Transverse colon (tissue), 4 donors: ENCODE data around the gene ERMARD. TPM values are rescaled to one million over a fixed set of nuclear protein-coding genes. Genes with fewer than 3 reads are reported as not detected.
A peak's percentile ranks its signal among the peaks of the same experiment; 100 is the strongest.

ENCODE experiments used
- DNase-seq: peaks from one replicate; pipeline ENCODE4 v3.0.0-alpha.2; 2019
- H3K27ac ChIP-seq, 4 donors: fragments of 200-600 bp; sonication (generic); 2 replicates each; pipeline ENCODE4 v1.5.1; 2016 to 2018; ENCODE audit warnings: inconsistent platforms in 4 of 4
- H3K27me3 ChIP-seq: fragments of 200-600 bp; sonication (generic); 2 replicates; pipeline ENCODE4 v1.5.1; 2017; ENCODE audit warnings: inconsistent platforms
- H3K36me3 ChIP-seq, 4 donors: fragments of 200-600 bp; sonication (generic); 2 replicates each; pipeline ENCODE4 v1.5.1; 2017 to 2019; ENCODE audit warnings: inconsistent platforms in 4 of 4
- H3K4me1 ChIP-seq, 4 donors: fragments of 200-600 bp; sonication (generic); 2 replicates each; pipeline ENCODE4 v1.5.1; 2017 to 2020; ENCODE audit warnings: inconsistent platforms in 4 of 4
- H3K4me3 ChIP-seq, 4 donors: fragments of 200-600 bp; sonication (generic); 1 replicate in 1 of 4; 2 replicates in 3 of 4; pipeline versions ENCODE4 v1.5.1 to v1.6.1; 2017 to 2019; ENCODE audit warnings: inconsistent platforms in 4 of 4
- H3K9me3 ChIP-seq, 2 donors: fragments of 200-600 bp; sonication (generic); 2 replicates each; pipeline ENCODE4 v1.5.1; 2017 to 2019; ENCODE audit warnings: inconsistent platforms in 2 of 2
- CTCF ChIP-seq, 5 experiments: fragments of 200-600 bp in 3 of 5; fragments of 450-650 bp in 2 of 5; sonication (generic) in 3 of 5; IDR thresholded peaks; 1 replicate in 2 of 5; 2 replicates in 3 of 5; pipeline ENCODE4 v1.5.1; 2016 to 2017; ENCODE audit warnings: antibody characterized with exemption in 5 of 5, inconsistent platforms in 3 of 5, mild to moderate bottlenecking in 2 of 5, moderate library complexity in 1 of 5
- EP300 ChIP-seq: sonication (generic); formaldehyde crosslinking; IDR thresholded peaks from one replicate; pipeline ENCODE4 v1.6.1; 2017; ENCODE audit warnings: antibody characterized with exemption, low read depth
- POLR2A ChIP-seq: fragments of 450-650 bp; IDR thresholded peaks from one replicate; pipeline ENCODE4 v1.6.1; 2016; ENCODE audit warnings: antibody characterized with exemption, mild to moderate bottlenecking, moderate library complexity
- POLR2AphosphoS5 ChIP-seq, 3 donors: sonication (generic); formaldehyde crosslinking; IDR thresholded peaks; one replicate each; pipeline ENCODE4 v1.6.1; 2016; ENCODE audit warnings: antibody characterized with exemption in 3 of 3
- WGBS, 2 donors: methylation state at CpG; one replicate each; pipeline ENCODE4 v1.1.5; 2018; ENCODE audit warnings: low coverage in 1 of 2; 5-methylcytosine and 5-hydroxymethylcytosine counted together
- in situ Hi-C, 4 donors: fragments of 200-750 bp; cut with MboI; loops; one replicate each; pipeline versions ENCODE4 v1.15.0 to v1.15.1; 2017; ENCODE audit warnings: low sequenced_read_pairs in 3 of 4, low pct_ligation_motif_present in 1 of 4, low pct_unique_long_range_greater_than_20kb in 1 of 4
- intact Hi-C: fragments of 100-400 bp; cut with DNase I; formaldehyde crosslinking; loops from one replicate; pipeline ENCODE4 v1.15.1; 2023; ENCODE audit warnings: low total_unique reads
- total RNA-seq, 4 donors: library from RNA; depleted of rRNA; stranded (reverse); fragments of >200 nt; gene quantifications; one replicate each; pipeline ENCODE4 v1.1.0, GENCODE V29; 2016

The ERMARD gene
- total RNA-seq, 4 donors from 2014 or later = 15.7 to 29.5 (median 20.8) TPM

GRCh38 chr6:169723200-169723909, 28.1 kb upstream of the ERMARD start:
- Histone ChIP-seq H3K27me3 (no peaks in the 10 kb centered on the region), H3K9me3 (no peaks in the 10 kb centered on the region), H3K27ac (peak overlapping the region; percentile 85 to 97 (median 93)), H3K4me3 (peak overlapping the region; percentile 17 to 94 (median 88)), H3K4me1 (peaks cover 10 to 28% (median 14%) of the 10 kb centered on the region in 4 donors), H3K36me3 (no peaks in the 10 kb centered on the region)
- in situ Hi-C loops = no loop called here
- 0 to 2% methylated on average over 1 to 29 of the region's 70 CpGs for WGBS, 2 donors
- DNase-seq = peak; percentile 81
- TF ChIP-seq POLR2A = no peak
- TF ChIP-seq EP300 = no peak
- TF ChIP-seq POLR2AphosphoS5 (IDR thresholded peaks at IDR 0.05) = peak; percentile 15 to 54 (median 29)
- TF ChIP-seq CTCF (IDR thresholded peaks at IDR 0.05) = no peak
- intact Hi-C loops = no loop called here

- Histone ChIP-seq H3K9me3 (no peaks in the 10 kb centered on the region), H3K27me3 (no peaks in the 10 kb centered on the region), H3K36me3 (no peaks in the 10 kb centered on the region), H3K4me1 (peaks cover 10 to 28% (median 14%) of the 10 kb centered on the region in 4 donors), H3K4me3 (peak overlapping the region; percentile 48 to 89 (median 65)), H3K27ac (peak overlapping the region; percentile 88 to 97 (median 94))
- 0% methylated on average over 1 of the region's 89 CpGs; no CpG with 5 or more reads in 1 of the 2 donors for WGBS, 2 donors
- no peak for TF ChIP-seq POLR2A
- TF ChIP-seq CTCF (IDR thresholded peaks at IDR 0.05) = no peak
- no peak for TF ChIP-seq POLR2AphosphoS5 (IDR thresholded peaks at IDR 0.05)
- TF ChIP-seq EP300 = no peak
- in situ Hi-C loops (no loop called here), intact Hi-C loops (no loop called here)
- DNase-seq = peak; percentile 36
Observed at GRCh38 chr6:169723991-169724493, 27.4 kb upstream of the ERMARD start.

- intact Hi-C loops (no loop called here), in situ Hi-C loops (no loop called here)
- WGBS, 2 donors = 0% methylated on average over 49 of the region's 89 CpGs; no CpG with 5 or more reads in 1 of the 2 donors
- peak; percentile 59 for DNase-seq
- no peaks in the 10 kb centered on the region for H3K9me3 ChIP-seq
- TF ChIP-seq CTCF (IDR thresholded peaks at IDR 0.05) (no peak), POLR2A (no peak), POLR2AphosphoS5 (IDR thresholded peaks at IDR 0.05) (no peak)
- peak within 1 kb of the TSS; percentile 93 to 97 (median 94) for H3K27ac ChIP-seq
- peaks cover 10 to 28% (median 14%) of the 10 kb centered on the region in 4 donors for H3K4me1 ChIP-seq
- H3K4me3 ChIP-seq = peak within 1 kb of the TSS; percentile 52 to 94 (median 88)
- no peaks in the 10 kb centered on the region for H3K27me3 ChIP-seq
- H3K36me3 ChIP-seq = no peaks in the 10 kb centered on the region
Observed at GRCh38 chr6:169724494-169725124, 26.8 kb upstream of the ERMARD start, which contains the start of gene PHF10. TSS of gene PHF10 (minus strand) at chr6:169724500. CDS start at chr6:169723931, 569 bp downstream.
